ENCODE measurements around the gene ERI3.

The ERI3 gene

GRCh38 chr1:44292651-44293050 is 62.4 kb downstream of the ERI3 start:
- no peak overlapping the region for H3K4me3 ChIP-seq (ENCODE audit: low read depth, low read length)
- ChIA-PET POLR2A (no interaction called here), CTCF (interaction anchor here (1.0 to 11.3 kb wide), 5 partner anchors 11 to 75 kb away, joined by 3 to 101 read pairs (median 8); no protein-coding TSS in a partner anchor)
- DNase-seq (ENCODE audit: low read depth, low spot score), result no peak
- no peak for TF ChIP-seq CTCF (IDR thresholded peaks at IDR 0.05; ENCODE audit: insufficient read depth, low read length, missing control alignments)

- POLR2A ChIA-PET, result no interaction called here
- H3K4me3 ChIP-seq (ENCODE audit: low read depth, low read length), result no peak overlapping the region
- CTCF ChIA-PET, result interaction anchor here (1.5 to 11.3 kb wide), 2 partner anchors 27 to 73 kb away, joined by 5 to 101 read pairs; no protein-coding TSS in a partner anchor
- DNase-seq (ENCODE audit: low read depth, low spot score), result no peak
- TF ChIP-seq CTCF (IDR thresholded peaks at IDR 0.05; ENCODE audit: insufficient read depth, low read length, missing control alignments), result no peak
These were observed 64.6 kb downstream of the ERI3 start for GRCh38 chr1:44290250-44291094.

GRCh38 chr1:44289530-44289929 is 65.5 kb downstream of the ERI3 start:
- CTCF ChIA-PET, result interaction anchor here (0.9 to 1.5 kb wide), 5 partner anchors 8 to 28 kb away, joined by 3 to 5 read pairs (median 3); no protein-coding TSS in a partner anchor
- TF ChIP-seq CTCF (IDR thresholded peaks at IDR 0.05; ENCODE audit: insufficient read depth, low read length, missing control alignments), result no peak
- H3K4me3 ChIP-seq (ENCODE audit: low read depth, low read length), result no peak overlapping the region
- POLR2A ChIA-PET, result no interaction called here
- DNase-seq (ENCODE audit: low read depth, low spot score), result no peak

- CTCF ChIA-PET, result interaction anchor here (0.9 to 2.1 kb wide), 5 partner anchors 9 to 21 kb away, joined by 3 to 7 read pairs (median 3); no protein-coding TSS in a partner anchor
- no peak for DNase-seq (ENCODE audit: low read depth, low spot score)
- no peak overlapping the region for H3K4me3 ChIP-seq (ENCODE audit: low read depth, low read length)
- no peak for TF ChIP-seq CTCF (IDR thresholded peaks at IDR 0.05; ENCODE audit: insufficient read depth, low read length, missing control alignments)
- POLR2A ChIA-PET, result no interaction called here
These were observed 66.2 kb downstream of the ERI3 start for GRCh38 chr1:44288883-44289282.

GRCh38 chr1:44284184-44284583 is 70.9 kb downstream of the ERI3 start:
- ChIA-PET POLR2A (no interaction called here), CTCF (interaction anchor here (1.0 to 2.6 kb wide), 2 partner anchors 10 to 66 kb away, joined by 3 to 10 read pairs; no protein-coding TSS in a partner anchor)
- H3K4me3 ChIP-seq (ENCODE audit: low read depth, low read length), result no peak overlapping the region
- no peak for TF ChIP-seq CTCF (IDR thresholded peaks at IDR 0.05; ENCODE audit: insufficient read depth, low read length, missing control alignments)
- DNase-seq (ENCODE audit: low read depth, low spot score), result no peak

GRCh38 chr1:44283524-44284173 is 71.4 kb downstream of the ERI3 start:
- POLR2A ChIA-PET, result no interaction called here
- TF ChIP-seq CTCF (IDR thresholded peaks at IDR 0.05; ENCODE audit: insufficient read depth, low read length, missing control alignments), result no peak
- no peak overlapping the region for H3K4me3 ChIP-seq (ENCODE audit: low read depth, low read length)
- no peak for DNase-seq (ENCODE audit: low read depth, low spot score)
- CTCF ChIA-PET, result interaction anchor here (1.0 kb wide), 1 partner anchor 11 kb away, joined by 3 read pairs; no protein-coding TSS in a partner anchor
